ENCODE data around the gene MRPL27. TPM values are rescaled to one million over a fixed set of nuclear protein-coding genes. Genes with fewer than 3 reads are reported as not detected.
"Not testable (repeated sequence)": the region's sequence is repeated elsewhere in the genome, so short reads cannot be mapped to it uniquely, and the experiment has no call there.

Gene MRPL27
- 10 to 100 TPM; 63.7 to 90.3 (median 80.2) TPM for total RNA-seq
- long read RNA-seq, donor 1, transcript MRPL27-201 (4 exons, 716 nt) = major isoform, 47 of 50 reads
- long read RNA-seq, donor 1, partial matches to known transcripts = 1 of 50 reads
- long read RNA-seq, donor 1, other reads (novel, unspliced or antisense) = 1 of 50 reads
- long read RNA-seq, donor 2, transcript MRPL27-201 (4 exons, 716 nt) = major isoform, 96 of 104 reads
- long read RNA-seq, donor 2, transcript MRPL27-202 (3 exons, 2,441 nt) = minor isoform, 5 of 104 reads
- long read RNA-seq, donor 2, partial matches to known transcripts = 1 of 104 reads
- long read RNA-seq, donor 2, other reads (novel, unspliced or antisense) = 2 of 104 reads

DNA sequence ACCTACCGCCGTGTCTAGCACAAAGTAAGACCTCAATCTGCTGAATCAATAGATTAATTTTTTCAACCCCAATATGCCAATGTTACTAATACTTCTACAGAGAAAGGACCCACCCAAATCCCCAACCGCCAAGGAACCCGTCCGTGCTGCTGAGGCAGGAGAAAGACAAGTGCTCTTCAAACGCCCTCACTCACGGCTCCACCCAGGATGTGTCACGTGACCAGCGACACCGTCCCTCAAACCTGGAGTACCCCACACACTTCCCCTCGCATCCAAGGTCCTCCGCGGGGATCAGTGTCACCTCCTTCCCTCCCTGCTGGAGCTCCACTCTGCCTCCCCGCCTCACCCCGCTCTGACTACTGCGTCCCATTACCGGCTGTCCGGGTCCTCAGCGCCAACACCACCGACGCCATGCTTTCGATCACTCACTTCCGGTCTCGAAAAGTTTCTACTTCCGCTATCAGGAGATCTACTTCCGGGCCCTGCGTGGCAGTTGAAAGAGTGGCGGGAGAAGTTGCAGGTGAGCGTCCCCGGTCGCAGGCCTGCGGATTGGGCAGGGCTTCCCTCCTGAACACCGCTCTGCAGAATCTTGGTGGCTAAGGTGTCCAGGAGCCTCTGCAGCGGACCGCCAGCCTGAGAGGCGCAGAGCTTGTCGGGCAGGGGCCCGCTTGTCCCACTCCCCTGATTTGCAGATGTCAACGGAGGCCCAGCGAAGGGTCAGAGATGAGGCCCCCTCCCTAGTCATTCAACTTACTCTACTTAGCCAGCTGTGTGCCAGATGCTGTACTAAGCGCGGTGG is at the start of gene MRPL27, which contains the start of gene EME1:
TSS of gene MRPL27 (minus strand) at position 427 of the 799 bp plus-strand sequence. CDS start at position 413, 14 bp downstream.
TSS of gene EME1 (plus strand) at position 472 of the 799 bp plus-strand sequence. CDS start 1,980 bp downstream, outside the sequence.
- Histone ChIP-seq H3K4me3 (peak within 1 kb of the TSS; percentile 48), H3K4me1 (ENCODE audit: low read depth) (peaks cover 16% of the 10 kb centered on the region), H3K36me3 (ENCODE audit: low read depth) (peaks cover 4% of the 10 kb centered on the region), H3K9me3 (no peaks in the 10 kb centered on the region)
- TF ChIP-seq, protein P1, sequence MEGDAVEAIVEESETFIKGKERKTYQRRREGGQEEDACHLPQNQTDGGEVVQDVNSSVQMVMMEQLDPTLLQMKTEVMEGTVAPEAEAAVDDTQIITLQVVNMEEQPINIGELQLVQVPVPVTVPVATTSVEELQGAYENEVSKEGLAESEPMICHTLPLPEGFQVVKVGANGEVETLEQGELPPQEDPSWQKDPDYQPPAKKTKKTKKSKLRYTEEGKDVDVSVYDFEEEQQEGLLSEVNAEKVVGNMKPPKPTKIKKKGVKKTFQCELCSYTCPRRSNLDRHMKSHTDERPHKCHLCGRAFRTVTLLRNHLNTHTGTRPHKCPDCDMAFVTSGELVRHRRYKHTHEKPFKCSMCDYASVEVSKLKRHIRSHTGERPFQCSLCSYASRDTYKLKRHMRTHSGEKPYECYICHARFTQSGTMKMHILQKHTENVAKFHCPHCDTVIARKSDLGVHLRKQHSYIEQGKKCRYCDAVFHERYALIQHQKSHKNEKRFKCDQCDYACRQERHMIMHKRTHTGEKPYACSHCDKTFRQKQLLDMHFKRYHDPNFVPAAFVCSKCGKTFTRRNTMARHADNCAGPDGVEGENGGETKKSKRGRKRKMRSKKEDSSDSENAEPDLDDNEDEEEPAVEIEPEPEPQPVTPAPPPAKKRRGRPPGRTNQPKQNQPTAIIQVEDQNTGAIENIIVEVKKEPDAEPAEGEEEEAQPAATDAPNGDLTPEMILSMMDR (IDR thresholded peaks at IDR 0.05) = no peak
- DNase-seq (peak; percentile 88 to 93 (median 92)), ATAC-seq (peak; percentile 93)
- intact Hi-C loops (cut with DNase I, micrococcal nuclease) = no loop called here

DNA sequence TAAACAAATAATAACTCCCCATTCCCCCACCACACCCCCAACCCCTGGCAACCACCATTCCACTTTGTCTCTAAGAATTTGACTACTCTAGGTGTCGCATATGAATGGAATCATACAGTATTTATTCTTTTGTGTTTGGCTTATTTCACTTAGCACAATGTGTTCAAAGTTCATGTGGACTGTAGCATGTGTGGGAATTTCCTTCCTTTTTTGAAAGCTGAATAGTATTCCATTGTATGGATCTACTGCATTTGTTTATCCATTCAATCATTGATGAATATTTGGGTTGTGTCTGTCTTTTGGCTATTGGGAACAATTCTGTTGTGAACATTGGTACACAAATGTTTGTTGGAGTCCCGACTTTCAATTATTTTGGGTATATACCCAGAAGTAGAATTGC is 49.8 kb upstream of the MRPL27 start:
- ATAC-seq (no peak), DNase-seq (no peak)
- H3K36me3 ChIP-seq (ENCODE audit: low read depth) = no peaks in the 10 kb centered on the region
- no peak overlapping the region for H3K4me3 ChIP-seq
- H3K9me3 ChIP-seq = no peaks in the 10 kb centered on the region
- TF ChIP-seq, protein P1 (IDR thresholded peaks at IDR 0.05) = no peak
- peaks cover 35% of the 10 kb centered on the region for H3K4me1 ChIP-seq (ENCODE audit: low read depth)
- intact Hi-C loops (cut with DNase I, micrococcal nuclease) = no loop called here

DNA sequence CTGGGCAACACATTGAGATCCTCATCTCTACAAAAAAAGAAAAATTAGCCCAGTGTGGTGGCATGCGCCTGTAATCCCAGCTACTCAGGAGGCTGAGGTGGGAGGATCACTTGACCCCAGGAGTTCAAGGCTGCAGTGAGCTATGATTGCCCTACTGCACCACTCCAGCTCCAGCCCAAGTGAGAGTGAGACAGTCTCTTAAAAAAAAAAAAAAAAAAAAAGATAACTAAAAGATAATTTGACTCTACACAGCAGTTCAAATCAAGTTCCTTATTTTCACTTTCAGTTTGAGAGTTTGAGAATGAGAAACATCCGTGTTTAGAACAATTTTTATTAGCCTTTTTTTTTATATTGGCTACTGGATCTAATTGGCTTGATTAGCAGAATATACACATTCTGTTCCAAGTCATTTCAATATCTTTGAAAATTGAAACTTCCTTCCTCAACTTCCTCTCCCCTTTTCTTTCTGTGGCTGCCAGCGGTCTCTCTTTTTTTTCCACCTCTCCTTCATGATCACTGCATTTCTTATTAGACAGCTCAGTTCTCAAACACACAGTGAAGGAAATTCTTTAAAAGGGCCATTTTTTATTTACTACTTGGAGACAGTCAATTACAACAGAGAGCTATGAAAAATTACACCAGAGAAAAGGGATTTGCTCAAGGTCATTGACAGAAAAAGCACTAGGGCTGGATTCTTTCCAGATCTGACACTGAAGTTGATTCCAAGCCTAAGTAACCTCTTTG is 48.5 kb upstream of the MRPL27 start:
- intact Hi-C loops (cut with DNase I, micrococcal nuclease) = no loop called here
- DNase-seq (no peak), ATAC-seq (peak; percentile 21)
- no peak overlapping the region for H3K4me3 ChIP-seq
- H3K9me3 ChIP-seq = no peaks in the 10 kb centered on the region
- peaks cover 27% of the 10 kb centered on the region for H3K4me1 ChIP-seq (ENCODE audit: low read depth)
- H3K36me3 ChIP-seq (ENCODE audit: low read depth) = no peaks in the 10 kb centered on the region
- TF ChIP-seq, protein P1 (IDR thresholded peaks at IDR 0.05) = no peak

GRCh38 chr17:50420419-50421112 is 47.6 kb upstream of the MRPL27 start:
- Histone ChIP-seq H3K36me3 (ENCODE audit: low read depth) (no peaks in the 10 kb centered on the region), H3K9me3 (no peaks in the 10 kb centered on the region), H3K4me3 (no peak overlapping the region), H3K4me1 (ENCODE audit: low read depth) (peaks cover 25% of the 10 kb centered on the region)
- DNase-seq (no peak), ATAC-seq (no peak)
- TF ChIP-seq, protein P1 (IDR thresholded peaks at IDR 0.05) = no peak
- intact Hi-C loops (cut with DNase I, micrococcal nuclease) = no loop called here

GRCh38 chr17:50419577-50419976 is 46.6 kb upstream of the MRPL27 start:
- H3K36me3 ChIP-seq (ENCODE audit: low read depth); intact Hi-C loops (cut with DNase I, micrococcal nuclease); DNase-seq; H3K4me3 ChIP-seq; H3K9me3 ChIP-seq; ATAC-seq: not testable (repeated sequence)
- H3K4me1 ChIP-seq (ENCODE audit: low read depth) = peaks cover 17% of the 10 kb centered on the region

All from mucosa of descending colon (tissue), 3 donors.